HG02852 (cell line): ENCODE data around the gene USP33.
"Not testable (repeated sequence)": the region's sequence is repeated elsewhere in the genome, so short reads cannot be mapped to it uniquely, and the experiment has no call there.

Source experiments
- ATAC-seq: cut with Tn5 transposase; IDR thresholded peaks from one replicate; pipeline ENCODE4 v1.9.1; 2021; ENCODE audit warnings: mild to moderate bottlenecking, moderate library complexity; ENCODE audit not compliant: unreplicated experiment

Gene USP33

GRCh38 chr1:77741316-77741715 is 18.3 kb downstream of the USP33 start:
- no peak for ATAC-seq

- no peak for ATAC-seq
These were observed 20.4 kb downstream of the USP33 start for GRCh38 chr1:77739235-77739634.

DNA sequence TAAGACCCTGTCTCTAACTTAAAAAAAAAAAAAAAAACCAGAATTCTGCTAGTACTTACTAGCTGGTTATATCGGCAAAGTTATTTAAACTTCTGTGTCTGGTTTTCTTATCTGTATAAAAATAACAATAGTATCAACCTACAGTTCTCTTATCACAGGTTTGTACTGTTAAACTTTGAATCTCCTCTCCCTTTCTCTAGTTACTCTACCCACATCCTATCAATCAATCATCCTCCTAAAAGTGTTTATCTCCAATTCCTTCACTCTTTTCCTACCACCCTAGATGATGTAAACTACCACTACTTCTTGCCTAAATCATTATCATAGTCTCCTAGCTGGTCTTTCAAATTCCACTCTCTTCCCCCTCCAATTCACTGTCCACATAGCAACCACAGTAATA is 27.6 kb downstream of the USP33 start:
- ATAC-seq, result no peak

GRCh38 chr1:77725706-77726105 is 33.9 kb downstream of the USP33 start:
- no peak for ATAC-seq

GRCh38 chr1:77718181-77718580 is 41.5 kb downstream of the USP33 start:
- no peak for ATAC-seq

DNA sequence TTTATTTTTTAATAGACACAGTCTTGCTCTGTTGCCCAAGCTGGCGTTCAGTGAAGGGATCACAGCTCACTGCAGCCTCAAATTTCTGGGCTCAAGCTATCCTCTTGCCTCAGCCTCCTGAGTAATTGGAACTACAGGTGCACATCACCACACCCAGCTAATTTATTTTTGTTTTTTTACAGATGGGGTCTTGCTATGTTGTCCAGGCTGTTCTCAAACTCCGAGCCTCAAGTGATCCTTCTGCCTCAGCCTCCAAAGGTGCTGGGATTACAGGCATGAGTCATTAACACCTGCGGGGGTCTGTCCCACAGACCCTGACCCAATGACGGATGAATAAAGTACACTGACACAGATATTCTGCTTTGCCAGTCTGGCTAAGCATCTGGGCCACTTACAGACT is 43.6 kb downstream of the USP33 start:
- no peak for ATAC-seq

DNA sequence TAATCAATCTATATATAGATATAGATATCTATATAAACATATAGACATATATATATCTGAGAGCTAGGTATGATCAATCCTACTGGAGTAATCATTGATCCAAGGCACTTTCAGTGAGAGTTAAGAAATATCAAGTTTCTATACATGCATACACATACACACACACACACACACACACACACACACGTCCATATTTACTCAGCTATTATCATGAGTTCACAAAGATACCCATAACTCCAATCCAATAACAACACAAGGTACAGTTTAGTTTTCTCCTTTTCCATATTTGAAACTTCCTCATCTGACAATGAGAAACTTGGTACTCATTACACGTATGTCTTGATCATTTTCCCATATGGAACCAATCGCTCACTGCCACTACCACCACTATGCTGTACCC is 49.9 kb downstream of the USP33 start:
- ATAC-seq, result no peak

DNA sequence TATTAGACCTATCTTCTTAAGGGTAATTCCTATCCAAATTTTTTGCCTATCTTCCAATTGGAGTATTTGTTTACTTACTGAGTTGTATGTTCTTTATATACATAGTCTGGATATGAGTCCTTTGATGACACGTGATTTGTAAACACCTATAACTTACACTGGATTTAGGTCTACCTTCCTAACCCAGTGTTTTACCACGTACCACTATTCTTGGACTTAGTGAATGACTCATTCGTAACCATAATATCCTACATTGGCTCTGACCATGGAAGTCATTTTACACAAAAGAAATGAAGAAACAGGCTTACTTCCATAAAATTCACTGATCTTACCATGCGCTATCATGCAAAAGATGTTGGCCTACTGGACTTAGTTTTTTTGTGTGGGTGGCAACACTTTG is 53.3 kb downstream of the USP33 start:
- no peak for ATAC-seq

DNA sequence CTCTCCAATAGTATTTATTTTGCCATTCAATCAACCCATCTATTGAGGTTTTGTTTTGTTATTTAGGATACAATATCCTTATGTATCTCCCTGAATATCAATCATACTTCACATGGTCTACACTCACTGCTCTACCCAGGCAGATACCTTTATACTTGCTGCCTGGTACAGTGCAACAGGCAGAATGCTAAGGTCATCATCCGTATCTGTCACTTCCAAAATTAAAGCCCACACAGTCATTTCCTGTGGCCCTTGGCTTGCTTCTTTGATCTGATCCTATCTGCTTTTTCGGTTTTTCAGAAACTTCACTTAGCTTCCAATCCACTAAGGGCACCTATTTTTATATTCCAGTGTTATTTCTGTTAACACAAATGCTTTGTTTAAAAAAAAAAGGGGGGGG is 54.9 kb downstream of the USP33 start:
- ATAC-seq, result no peak

- ATAC-seq, result not testable (repeated sequence)
These were observed 60.0 kb downstream of the USP33 start for GRCh38 chr1:77699673-77700072.

GRCh38 chr1:77697441-77697840 is 62.2 kb downstream of the USP33 start:
- no peak for ATAC-seq

DNA sequence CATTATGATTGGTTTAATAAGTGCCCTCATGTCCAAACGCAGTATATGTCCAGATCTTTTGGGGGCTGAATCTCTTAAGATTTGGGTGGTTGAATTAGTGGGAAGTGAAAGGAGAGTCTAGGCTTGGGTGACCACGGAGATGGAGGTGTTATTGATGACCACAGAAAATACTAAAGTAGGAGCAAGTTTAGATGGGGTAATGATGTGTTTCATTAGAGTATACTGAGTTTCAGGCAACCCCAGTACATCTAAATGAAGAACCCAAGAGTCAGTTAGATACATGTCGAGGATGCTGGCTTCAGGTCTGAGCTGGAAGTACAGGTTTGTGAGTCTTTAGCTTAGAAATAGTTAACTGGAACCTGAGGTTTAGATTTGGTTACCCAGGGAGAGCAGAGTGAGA is 70.7 kb downstream of the USP33 start:
- peak; percentile 54 for ATAC-seq

GRCh38 chr1:77687519-77687906 is 72.1 kb downstream of the USP33 start:
- no peak for ATAC-seq

GRCh38 chr1:77686796-77687518 is 72.7 kb downstream of the USP33 start:
- no peak for ATAC-seq

GRCh38 chr1:77683160-77684148 is 76.2 kb downstream of the USP33 start:
- peak; percentile 73 for ATAC-seq

DNA sequence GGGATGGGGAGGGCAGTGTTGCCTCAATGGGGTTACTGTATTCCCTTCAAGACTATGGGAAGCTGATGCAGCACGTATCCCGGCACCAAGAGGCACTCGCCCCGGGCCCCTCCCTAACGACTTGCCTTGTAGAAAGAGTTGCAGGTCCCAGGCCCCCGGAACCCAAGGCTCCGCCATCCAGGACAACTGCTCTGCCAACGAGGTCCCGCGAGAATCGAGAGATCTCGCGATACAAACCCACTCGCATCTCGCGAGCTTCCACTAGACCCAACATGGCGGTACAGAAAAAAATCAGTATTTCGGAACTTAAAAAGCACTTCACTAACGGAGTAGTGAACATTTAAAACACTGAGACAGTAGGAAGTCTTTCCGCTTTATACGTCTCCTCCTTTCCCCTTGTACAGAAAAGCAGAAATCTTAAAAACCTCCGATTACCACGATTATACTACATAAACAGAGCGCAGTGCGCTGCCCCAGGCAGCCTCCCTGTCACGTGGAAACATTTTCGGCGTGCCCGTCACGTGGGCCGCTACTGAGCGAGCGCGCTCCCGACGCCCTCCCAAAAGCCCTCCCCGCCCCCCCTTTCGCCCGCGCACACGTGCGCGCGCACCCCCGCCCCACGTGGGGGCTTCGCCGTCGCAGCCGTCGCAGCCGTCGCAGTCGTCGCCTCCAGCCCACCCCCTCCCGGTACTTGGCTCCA is 77.0 kb downstream of the USP33 start, which contains the start of gene ZZZ3:
ZZZ3 (minus strand) TSS at position 199 of the 700 bp plus-strand sequence. CDS start 49,304 bp downstream, outside the sequence.
- ATAC-seq, result peak; percentile 65

- ATAC-seq, result no peak
These were observed 79.5 kb downstream of the USP33 start for GRCh38 chr1:77680173-77680572.

DNA sequence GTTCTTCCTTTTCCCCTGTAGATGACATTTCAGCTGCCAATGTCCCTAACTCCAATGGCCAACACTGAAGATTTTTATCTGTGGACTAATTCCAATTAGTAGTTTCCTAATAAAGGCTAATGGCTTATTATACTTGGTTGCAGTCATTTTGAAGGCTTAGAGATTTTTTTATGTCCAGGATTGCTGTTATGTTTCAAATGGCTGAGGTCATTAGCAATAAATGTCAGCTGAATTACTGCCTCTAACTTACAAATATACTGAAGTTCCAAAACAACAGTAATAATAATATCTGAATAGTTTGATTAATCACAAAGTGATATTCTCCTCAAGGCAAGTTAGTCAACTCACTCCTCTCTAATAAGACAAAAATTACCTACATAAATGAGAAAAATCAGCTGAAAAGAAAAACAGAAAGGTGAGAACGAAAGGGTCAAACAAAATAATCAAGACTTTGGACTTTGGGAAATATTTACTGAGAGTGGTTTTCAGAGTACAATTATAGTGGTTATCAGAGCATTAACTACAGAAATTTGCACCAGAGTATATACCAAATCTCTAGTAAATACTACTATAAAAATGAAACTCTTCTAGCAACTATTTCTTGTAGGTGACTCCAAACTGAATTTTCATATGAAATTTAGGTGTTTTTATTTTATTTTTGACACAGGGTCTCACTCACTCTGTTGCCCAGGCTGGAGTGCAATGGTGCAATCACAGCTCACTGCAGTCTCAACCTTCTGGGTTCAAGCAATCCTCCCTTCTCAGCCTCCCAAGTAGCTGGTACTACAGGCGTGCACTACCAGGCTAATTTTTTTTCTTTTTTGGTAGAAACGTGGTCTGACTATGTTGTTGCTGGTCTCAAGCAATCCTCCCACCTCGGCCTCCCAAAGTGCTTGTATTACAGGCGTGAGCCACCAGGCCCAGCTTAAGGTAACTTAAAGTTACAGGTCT is 80.7 kb downstream of the USP33 start:
- no peak for ATAC-seq

GRCh38 chr1:77674807-77675206 is 84.8 kb downstream of the USP33 start:
- ATAC-seq, result not testable (repeated sequence)

GRCh38 chr1:77673716-77674355 is 85.8 kb downstream of the USP33 start:
- ATAC-seq, result no peak
